Stimulated activated CD8-positive, alpha-beta memory T cell treated with anti-CD3 and anti-CD28 coated beads, Interleukin-12 subunit alpha, Interleukin-12 subunit beta, amount 100 ng/mL, for 1 hour (primary cell): ENCODE results near the gene CLDN9.

Experiments
- DNase-seq: peaks from one replicate; pipeline ENCODE4 v3.0.0-alpha.2; 2020; ENCODE audit warnings: low read depth

CLDN9 gene

DNA sequence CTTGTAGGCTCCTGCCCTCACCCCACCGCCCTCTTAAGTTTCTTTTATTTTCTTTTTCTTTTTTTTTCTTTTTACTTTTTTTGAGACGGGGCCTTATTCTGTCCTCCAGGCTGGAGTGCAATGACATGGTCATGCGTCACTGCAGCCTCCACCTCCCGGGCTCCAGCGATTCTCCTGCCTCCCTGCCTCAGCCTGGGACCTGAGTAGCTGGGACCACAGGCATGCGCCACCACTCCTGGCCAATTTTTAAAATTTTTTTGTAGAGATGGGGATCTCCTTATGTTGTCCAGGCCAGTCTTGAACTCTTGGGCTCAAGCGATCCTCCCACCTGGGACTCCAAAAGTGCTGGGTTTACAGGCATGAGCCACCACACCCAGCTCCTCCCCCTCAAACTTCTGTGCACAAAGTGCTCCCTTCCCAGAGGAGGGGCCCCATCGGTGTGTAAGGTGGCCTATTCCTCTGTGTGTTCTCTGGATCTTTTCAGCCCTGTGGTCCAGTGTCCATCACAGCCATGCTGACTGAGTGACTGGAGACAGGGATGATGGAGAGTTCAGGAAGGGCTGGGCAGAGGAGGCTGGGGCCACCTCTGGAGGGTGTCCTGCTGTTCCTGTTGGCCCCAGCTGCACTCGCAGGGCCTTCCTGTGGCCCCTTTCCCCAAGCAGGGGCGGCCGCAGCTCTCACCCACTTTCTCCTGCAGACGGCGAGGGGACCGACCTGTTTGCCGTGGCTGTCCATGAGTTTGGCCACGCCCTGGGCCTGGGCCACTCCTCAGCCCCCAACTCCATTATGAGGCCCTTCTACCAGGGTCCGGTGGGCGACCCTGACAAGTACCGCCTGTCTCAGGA lies 43.8 kb downstream of the CLDN9 start:
- DNase-seq, result no peak

DNA sequence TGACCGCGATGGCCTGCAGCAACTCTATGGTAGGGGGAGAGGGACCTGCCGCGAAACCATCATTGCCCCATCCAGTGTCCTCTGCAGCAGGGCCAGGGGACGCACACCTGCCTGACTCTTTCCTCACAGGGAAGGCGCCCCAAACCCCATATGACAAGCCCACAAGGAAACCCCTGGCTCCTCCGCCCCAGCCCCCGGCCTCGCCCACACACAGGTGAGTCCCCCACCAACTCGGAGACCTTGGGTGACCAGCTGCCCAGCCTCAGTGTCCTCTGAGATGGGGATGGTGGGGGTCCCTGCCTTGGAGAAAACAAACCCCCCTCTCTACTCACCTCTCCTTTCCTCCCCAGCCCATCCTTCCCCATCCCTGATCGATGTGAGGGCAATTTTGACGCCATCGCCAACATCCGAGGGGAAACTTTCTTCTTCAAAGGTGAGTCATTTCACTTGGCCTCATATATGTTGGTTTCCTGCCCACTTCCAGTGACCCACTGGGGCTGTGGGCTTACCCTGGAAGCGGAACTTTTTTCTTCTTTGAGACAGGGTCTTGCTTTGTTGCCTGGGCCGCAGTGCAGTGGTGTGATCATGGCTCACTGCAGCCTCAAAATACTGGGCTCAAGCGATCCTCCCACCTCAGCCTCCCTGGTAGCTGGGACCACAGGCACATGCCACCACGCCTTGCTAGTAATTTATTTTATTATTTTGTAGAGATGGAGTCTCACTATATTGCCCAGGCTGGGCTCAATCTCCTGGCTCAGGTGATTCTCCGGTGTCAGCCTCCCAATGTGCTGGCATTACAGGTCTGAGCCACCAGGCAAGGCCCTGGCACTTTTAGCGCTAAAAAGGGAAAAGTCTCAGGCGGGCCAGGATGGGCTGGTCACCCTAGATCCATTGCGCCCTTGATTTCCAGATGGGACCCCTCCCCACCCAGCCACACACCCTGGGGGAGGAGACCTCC lies 44.7 kb downstream of the CLDN9 start:
- DNase-seq, result no peak

DNA sequence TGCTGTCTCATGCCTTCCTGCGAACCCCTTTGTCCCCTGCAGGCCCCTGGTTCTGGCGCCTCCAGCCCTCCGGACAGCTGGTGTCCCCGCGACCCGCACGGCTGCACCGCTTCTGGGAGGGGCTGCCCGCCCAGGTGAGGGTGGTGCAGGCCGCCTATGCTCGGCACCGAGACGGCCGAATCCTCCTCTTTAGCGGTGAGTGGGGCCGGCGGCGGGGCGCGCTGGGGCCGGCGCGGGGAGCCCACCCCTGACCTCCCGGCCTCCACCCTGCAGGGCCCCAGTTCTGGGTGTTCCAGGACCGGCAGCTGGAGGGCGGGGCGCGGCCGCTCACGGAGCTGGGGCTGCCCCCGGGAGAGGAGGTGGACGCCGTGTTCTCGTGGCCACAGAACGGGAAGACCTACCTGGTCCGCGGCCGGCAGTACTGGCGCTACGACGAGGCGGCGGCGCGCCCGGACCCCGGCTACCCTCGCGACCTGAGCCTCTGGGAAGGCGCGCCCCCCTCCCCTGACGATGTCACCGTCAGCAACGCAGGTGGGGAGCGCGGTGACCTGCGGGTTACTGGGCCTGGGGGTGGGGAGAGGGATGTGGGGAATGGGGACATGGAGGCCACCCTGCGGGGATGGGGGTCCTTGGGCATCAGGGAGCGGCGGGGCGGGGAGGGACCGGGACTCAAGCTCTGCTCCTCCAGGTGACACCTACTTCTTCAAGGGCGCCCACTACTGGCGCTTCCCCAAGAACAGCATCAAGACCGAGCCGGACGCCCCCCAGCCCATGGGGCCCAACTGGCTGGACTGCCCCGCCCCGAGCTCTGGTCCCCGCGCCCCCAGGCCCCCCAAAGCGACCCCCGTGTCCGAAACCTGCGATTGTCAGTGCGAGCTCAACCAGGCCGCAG lies 45.7 kb downstream of the CLDN9 start:
- DNase-seq, result no peak

DNA sequence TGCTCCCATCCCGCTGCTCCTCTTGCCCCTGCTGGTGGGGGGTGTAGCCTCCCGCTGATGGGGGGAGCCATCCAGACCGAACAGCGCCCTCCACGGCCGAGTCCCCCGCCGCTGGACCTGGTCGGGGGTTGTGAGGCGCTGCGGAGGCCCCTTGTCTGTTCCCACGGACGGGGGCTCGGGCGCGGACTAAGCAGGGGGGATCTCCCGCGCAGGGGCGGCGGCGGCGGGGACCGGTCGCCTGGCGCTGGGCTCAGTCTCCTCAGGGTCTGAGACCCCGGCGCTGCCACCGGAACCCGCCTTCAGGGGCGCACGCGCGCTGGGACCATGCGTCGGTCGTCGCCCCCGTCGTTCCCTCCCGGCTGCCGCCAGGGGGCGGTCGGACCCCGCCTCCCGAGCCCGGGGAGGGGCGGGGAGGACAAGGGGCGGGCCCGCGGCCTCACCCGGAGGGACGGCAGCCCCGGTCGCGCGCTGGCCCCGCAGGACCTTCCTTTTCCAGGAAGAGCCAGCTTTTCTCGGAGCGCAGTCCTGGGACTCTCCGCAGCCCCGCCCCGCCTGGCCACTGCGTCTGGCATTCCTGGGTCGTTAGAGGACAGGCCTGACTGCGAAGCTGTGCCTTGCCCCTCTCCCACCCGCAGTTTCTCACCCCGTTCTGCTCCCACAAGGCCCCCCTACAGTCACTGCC lies 46.5 kb downstream of the CLDN9 start:
- peak; percentile 77 for DNase-seq

DNA sequence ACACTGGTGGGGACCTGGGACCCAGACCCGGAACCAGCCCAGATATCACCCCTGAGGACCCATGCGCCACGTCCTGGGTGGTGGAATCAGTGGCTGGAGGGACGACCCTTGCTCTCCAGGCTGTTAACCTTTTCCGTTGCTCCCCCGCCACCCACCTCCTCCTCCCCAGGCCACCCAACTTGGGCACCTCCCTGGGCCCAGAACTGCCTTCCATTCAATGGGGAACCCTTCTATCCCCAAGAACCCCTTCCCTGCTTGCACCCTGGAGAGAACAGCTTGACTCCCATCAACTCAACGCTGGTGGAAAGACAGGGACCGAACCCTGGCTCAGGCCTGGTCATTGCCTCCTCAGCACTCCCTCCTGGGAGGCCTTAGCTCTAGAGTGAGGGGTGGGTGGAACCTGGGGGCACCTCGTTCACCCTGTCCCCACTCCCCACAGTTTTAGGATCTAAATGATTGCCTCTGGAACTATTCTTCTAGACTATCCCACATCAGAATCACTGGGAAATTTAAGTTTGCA lies 47.1 kb downstream of the CLDN9 start:
- DNase-seq, result no peak

DNA sequence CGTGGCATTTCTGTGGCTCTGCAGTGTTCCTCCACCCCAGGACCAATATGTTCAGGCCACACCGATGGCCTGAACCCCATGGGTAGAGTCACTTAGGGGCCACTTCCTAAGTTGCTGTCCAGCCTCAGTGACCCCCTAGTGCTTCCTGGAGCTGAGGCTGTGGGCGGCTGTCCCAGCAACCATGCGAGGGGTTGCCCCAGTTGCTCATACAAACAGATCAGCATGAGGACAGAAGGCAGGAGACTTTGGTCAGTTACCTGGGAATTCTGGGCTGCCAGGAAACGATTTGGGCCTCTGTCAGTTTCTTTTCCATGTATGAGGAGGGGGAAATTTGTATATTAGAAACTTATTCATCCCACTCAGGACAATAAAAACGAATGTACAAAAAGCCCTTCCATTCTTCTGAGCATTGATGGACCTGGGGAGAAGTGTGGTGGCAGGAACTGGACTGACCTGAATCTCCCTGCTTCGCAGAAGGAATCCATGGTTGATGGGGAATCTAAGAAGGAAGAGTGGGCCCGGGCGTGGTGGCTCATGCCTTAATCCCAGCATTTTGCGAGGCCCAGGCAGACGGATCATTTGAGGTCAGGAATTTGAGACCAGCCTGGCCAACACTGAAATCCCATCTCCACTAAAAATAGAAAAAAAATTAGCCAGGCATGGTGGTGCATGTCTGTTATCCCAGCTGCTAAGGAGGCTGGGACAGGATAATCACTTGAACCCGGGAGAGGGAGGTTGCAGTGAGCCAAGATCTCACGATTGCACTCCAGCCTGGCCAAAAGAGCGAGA lies 47.8 kb downstream of the CLDN9 start:
- DNase-seq, result no peak

DNA sequence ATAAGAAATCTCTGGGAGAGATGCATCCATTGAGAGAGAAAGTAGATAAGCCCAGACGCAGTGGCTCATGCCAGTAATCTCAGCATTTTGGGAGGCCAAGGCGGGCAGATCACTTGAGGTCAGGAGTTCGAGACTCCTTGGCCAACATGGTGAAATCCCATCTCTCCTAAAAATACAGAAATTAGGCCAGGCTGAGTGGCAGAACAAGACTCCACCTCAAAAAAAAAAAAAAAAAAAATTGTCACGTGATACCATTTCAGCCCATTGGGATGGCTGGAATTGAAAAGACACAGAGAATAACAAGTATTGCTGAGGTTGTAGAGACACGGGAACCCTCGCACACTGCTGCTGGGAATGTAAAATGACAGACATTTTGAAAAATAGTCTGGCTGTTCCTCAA lies 49.8 kb downstream of the CLDN9 start:
- DNase-seq, result no peak

DNA sequence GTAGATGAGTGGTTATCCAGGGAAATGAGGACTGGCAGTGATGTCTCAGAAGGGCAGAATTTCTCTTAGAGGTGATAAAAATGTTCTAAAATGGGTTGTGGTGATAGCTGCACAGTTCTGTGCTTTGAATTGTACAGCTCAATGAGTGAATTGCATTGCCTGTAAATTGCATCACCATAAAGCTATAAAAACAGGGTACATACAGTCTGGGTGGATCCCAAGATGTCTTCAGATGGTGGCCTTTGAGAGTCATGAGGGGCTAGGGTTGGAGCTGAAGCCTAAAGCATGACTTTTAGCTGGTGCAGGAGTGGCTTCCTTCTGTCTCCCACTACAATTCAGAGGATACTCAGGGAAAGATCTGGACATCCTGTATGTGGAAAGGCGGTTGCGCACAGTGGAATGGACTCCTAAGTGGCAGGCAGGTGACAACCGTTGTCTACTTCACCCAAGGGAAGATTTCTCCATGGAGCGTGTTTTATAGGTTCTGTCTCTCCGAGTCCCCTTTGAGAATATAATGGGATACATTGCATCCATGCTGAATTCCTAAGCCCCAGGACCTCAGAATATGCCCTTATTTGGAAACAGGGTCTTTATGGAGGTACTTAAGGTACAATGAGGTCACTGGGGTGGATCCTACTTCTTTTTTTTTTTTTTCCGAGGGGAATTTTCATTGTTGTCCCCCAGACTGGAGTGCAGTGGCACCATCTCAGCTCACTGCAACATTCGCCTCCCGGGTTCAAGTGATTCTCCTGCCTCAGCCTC lies 51.1 kb downstream of the CLDN9 start:
- no peak for DNase-seq
